Fibroblast of skin of abdomen (primary cell): ENCODE results near the gene COX18.

Experiments
- DNase-seq: peaks from one replicate; pipeline ENCODE4 v3.0.0-alpha.2; 2013

The COX18 gene

DNA sequence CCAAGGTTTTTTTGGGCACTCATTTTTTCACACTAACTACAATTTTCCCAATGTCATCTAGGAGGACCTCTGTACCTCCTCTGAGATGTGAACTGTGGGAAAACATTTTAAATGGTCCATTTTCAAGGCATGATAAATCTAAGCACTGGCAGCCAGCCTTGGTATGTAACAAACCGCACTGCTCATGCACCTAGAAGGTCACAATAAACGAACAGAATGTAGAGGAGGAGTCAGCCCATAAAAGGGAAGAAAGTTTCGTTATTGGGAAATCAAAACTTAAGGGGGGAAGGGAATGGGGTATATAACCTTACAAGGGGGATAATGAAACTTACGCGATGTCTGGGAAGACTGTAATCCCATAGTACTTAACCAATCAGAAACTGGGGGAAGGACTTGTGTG is 16.4 kb downstream of the COX18 start:
- DNase-seq, result no peak

DNA sequence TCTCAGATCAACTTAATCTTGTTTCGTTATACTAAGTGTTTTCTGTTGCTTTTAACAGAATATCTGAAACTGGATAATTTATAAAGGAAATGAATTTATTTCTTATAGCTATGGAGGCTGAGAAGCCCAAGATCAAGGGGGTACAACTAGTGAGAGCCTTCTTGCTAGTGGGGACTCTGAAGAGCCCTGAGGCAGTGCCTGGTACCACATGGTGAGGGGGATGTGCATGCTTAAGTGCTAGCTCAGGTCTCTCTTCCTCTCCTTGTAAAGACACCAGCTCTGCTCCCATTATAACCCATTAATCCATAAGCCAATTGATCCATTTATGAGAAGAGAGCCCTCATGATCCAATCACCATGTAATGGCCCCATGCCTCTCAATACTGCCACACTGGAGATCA is 17.9 kb downstream of the COX18 start:
- no peak for DNase-seq

GRCh38 chr4:73045879-73046278 is 23.6 kb downstream of the COX18 start:
- DNase-seq, result no peak

DNA sequence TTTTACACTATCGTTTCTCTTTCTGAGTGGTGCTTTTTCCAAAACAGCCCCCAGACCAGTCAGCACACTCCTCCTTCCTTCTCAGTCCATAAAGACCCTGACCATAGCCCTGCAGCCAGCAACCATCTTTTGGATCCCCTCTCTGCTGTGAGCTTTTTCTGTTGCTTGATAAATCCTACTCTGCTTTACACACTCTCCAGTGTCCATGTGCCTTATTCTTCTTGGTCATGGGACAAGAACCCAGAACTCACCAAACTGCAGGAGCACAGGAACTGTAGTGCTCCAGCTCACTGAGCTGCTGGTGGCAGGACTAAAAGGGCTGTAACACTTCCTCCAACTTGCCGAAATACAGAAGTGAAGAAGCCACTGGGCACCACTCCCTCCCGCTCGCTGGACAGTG is 32.5 kb downstream of the COX18 start:
- no peak for DNase-seq

GRCh38 chr4:73036123-73036522 is 33.4 kb downstream of the COX18 start:
- no peak for DNase-seq

DNA sequence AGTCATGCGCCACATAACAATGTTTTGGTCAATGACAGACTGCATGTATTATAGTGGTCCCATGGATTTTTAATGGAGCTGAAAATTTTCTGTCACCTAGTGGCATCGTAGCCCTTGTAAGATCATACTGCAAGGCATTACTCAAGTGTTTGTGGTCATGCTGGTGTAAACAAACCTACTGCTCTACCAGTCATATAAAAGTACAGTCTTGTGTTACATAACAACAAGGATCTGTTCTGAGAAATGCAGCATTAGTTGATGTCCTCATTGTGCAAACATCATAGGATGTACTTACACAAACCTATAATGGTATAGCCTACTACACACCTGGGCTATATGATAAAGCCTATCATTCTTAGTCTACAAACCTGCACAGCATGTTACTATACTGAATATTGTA is 34.6 kb downstream of the COX18 start:
- DNase-seq, result no peak

DNA sequence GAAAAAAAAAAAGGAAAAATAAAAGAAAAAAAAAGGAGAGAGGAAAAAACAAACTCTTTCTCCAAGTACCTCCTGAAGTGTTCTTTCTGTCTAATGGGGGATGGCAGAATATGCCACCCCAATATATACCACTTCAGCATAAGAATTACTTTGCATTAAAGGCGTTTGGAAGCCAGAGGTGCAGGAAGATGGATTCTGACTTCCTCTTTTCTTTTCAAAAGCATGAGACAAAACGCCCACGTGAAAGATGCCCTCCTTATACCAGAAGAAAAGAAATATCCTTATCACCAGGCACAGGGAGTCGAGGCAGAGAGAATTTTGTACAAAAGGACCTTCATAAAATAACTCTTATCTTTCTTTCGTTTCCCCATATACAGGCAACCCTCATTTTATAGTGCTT is 40.9 kb downstream of the COX18 start:
- DNase-seq, result no peak

- peak; percentile 22 for DNase-seq
Measured at GRCh38 chr4:73021634-73022033, 47.9 kb downstream of the COX18 start.

DNA sequence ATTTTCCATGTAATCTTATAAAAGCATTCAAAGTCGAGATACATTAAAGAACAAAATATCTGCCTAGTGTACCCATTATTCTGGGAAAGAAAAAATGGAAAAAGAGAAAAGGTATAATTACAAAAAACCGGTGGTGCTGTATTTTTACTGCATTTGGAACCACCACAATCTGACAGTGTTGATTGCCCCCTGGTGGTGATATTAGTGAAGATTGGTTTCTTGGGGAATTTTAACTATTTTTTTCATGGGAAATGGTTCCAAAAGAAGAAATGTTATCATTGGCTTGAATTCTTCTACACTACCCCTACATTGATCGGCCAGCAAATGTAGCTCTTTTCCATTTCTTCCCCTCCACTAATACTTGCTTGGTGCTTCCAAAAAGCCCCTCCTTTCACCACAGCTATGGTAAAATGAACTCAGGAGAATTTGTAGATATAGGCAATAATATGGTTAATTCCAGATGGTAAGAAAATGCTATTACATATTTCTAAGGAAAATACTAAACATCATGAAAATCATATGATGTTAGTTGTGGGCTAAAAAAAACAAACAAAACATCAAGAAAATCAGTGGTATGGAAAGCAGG is 50.0 kb downstream of the COX18 start:
- DNase-seq, result peak; percentile 43

GRCh38 chr4:73018595-73018994 is 50.9 kb downstream of the COX18 start:
- DNase-seq, result no peak

DNA sequence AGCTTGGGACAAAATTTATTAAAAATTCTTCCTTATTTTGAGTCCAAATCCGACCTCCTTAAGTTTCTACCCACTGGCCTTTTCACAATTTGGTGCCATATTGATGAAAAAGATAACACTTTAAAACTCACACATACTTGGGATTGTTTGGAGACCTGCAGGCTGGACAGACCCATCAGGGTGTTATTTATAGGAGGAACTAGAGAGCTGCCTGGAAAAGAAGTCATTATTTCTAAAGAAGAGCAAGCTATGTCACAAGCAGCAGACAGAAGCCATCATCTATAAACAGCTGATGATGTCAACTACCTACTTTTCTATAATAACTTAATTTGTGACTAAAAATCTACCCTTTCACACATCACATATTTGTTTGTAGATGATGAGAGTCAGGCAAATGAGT is 56.2 kb downstream of the COX18 start:
- DNase-seq, result no peak

- DNase-seq, result no peak
Measured at GRCh38 chr4:73012673-73013072, 56.8 kb downstream of the COX18 start.

DNA sequence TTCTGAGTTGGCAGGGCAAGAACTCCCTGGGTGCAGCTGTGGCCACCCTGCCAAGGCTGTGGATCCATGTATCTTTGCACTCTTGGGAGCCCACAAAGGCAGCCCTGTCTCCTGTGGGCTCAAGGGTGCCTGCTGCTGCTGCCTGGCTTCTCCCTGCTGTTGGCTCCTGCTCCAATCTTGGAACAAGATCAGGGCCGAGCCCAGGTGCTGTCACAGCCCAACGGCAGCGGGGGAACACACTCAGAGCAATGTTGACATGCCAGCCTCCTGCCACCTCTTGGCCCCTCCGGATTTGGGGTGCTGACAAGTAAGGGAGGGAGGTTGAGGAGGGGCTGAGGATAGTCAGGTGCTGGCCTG is 57.9 kb downstream of the COX18 start:
- DNase-seq, result no peak

GRCh38 chr4:73010789-73011628 is 58.5 kb downstream of the COX18 start:
- no peak for DNase-seq

DNA sequence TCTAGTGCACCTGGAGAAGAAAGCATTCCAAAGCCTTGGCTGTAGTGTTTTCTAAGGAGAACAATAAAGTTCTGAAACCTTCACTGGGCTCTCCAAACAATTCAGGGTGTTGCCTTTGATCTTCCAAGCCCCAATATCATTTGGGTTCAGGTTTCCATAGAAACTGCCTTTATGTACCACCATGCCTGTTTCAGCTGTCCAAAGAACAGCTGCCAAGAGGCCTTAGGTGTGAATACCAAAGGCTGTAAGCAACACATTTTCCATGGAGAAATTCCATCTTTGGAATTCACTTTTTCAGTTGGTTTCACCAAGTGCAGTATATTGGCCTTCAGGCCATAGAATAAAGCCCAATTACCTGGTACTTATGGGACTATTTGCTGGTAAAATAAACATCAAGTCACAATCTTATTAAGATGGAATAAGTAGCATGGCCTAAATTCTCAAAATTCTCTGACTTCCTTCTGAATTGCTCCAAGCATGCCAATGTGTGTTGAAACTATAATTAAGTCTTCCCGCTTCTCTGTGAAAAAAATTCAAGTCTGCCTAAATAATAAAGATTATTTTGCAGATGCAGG is 61.9 kb downstream of the COX18 start:
- no peak for DNase-seq

GRCh38 chr4:73006286-73006990 is 63.1 kb downstream of the COX18 start:
- no peak for DNase-seq

GRCh38 chr4:73005514-73005913 is 64.0 kb downstream of the COX18 start:
- no peak for DNase-seq
